HG03025 (cell line): ENCODE data around the gene SKAP1.

ENCODE experiments used
- ATAC-seq: cut with Tn5 transposase; IDR thresholded peaks from one replicate; pipeline ENCODE4 v1.9.1; 2021; ENCODE audit warnings: mild to moderate bottlenecking, moderate library complexity; ENCODE audit not compliant: unreplicated experiment, low FRiP score

Gene SKAP1

GRCh38 chr17:48155889-48156611, 274.0 kb downstream of the SKAP1 start:
- no peak for ATAC-seq

- ATAC-seq: no peak
Measured at GRCh38 chr17:48153691-48154358, 276.2 kb downstream of the SKAP1 start.

- no peak for ATAC-seq
Measured at GRCh38 chr17:48152289-48152688, 277.7 kb downstream of the SKAP1 start.

- ATAC-seq: no peak
Measured at GRCh38 chr17:48151220-48151619, 278.8 kb downstream of the SKAP1 start.

- ATAC-seq: no peak
Measured at GRCh38 chr17:48150597-48151001, 279.4 kb downstream of the SKAP1 start.

- no peak for ATAC-seq
Measured at GRCh38 chr17:48149787-48150463, 280.1 kb downstream of the SKAP1 start.

- ATAC-seq: no peak
Measured at GRCh38 chr17:48148854-48149786, 280.9 kb downstream of the SKAP1 start.

GRCh38 chr17:48148029-48148770, 281.8 kb downstream of the SKAP1 start:
- ATAC-seq: no peak

- ATAC-seq: no peak
Measured at GRCh38 chr17:48144976-48145798, 284.8 kb downstream of the SKAP1 start.

- no peak for ATAC-seq
Measured at GRCh38 chr17:48144231-48144630, 285.8 kb downstream of the SKAP1 start.

GRCh38 chr17:48143629-48144028, 286.4 kb downstream of the SKAP1 start:
- no peak for ATAC-seq

- no peak for ATAC-seq
Measured at GRCh38 chr17:48139944-48140343, 290.1 kb downstream of the SKAP1 start.

GRCh38 chr17:48137656-48138055, 292.4 kb downstream of the SKAP1 start:
- ATAC-seq: no peak

GRCh38 chr17:48134912-48135480, 295.0 kb downstream of the SKAP1 start:
- ATAC-seq: no peak

GRCh38 chr17:48132385-48132784, 297.6 kb downstream of the SKAP1 start:
- ATAC-seq: no peak

- ATAC-seq: no peak
Measured at GRCh38 chr17:48131216-48131824, 298.7 kb downstream of the SKAP1 start.

- no peak for ATAC-seq
Measured at GRCh38 chr17:48129981-48130380, 300.0 kb downstream of the SKAP1 start.

- ATAC-seq: no peak
Measured at GRCh38 chr17:48128400-48128799, 301.6 kb downstream of the SKAP1 start.
